ENCODE measurements around the gene SEMA6A. TPM values are rescaled to one million over a fixed set of nuclear protein-coding genes. Genes with fewer than 3 reads are reported as not detected.

The SEMA6A gene
- total RNA-seq, 4 donors from 2014 or later: 76.7 to 231 (median 117) TPM

DNA sequence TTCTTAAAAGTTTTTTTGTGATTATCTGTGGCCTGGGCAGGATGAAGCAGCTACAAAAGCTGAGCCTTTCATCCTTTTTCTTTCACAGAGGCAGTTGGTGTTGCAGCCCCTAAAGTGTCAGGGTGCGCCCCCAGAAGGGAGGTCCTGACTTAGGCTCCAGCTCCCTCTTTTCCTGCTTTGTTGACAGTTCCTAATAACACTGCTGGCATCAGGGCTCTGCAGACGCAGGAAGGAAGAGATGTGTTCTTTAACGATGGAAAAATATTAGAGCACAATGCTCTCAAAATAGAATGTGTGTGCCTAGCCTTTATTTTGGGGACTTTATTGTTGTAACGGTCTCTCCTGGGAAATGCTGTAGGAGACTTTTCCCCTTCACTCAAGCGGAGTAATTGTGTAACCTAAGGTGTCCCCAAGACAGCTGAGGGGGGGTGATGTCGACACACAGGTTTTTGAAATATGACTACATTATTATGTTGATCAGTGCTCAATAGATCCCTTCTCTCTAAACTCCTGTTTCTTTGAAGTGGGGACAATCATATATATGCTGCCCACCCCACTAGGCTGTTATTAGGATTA lies 135.6 kb downstream of the SEMA6A start:
- in situ Hi-C loops (cut with MboI; ENCODE audit: low pct_ligation_motif_present in 1 of 4, low pct_unique_long_range_greater_than_20kb in 1 of 4, low sequenced_read_pairs in 3 of 4): no loop called here
- Histone ChIP-seq H3K36me3 (no peaks in the 10 kb centered on the region), H3K27me3 (no peaks in the 10 kb centered on the region), H3K9me3 (no peaks in the 10 kb centered on the region), H3K4me3 (no peak overlapping the region), H3K27ac (no peak overlapping the region), H3K4me1 (peaks cover 0 to 19% (median 11%) of the 10 kb centered on the region in 4 donors)
- intact Hi-C loops (cut with DNase I; ENCODE audit: low total_unique reads): no loop called here
- 38 to 71% methylated on average over 4 to 6 of the region's 6 CpGs for WGBS, 2 donors (ENCODE audit: low coverage in 1 of 2)
- TF ChIP-seq, protein P1, sequence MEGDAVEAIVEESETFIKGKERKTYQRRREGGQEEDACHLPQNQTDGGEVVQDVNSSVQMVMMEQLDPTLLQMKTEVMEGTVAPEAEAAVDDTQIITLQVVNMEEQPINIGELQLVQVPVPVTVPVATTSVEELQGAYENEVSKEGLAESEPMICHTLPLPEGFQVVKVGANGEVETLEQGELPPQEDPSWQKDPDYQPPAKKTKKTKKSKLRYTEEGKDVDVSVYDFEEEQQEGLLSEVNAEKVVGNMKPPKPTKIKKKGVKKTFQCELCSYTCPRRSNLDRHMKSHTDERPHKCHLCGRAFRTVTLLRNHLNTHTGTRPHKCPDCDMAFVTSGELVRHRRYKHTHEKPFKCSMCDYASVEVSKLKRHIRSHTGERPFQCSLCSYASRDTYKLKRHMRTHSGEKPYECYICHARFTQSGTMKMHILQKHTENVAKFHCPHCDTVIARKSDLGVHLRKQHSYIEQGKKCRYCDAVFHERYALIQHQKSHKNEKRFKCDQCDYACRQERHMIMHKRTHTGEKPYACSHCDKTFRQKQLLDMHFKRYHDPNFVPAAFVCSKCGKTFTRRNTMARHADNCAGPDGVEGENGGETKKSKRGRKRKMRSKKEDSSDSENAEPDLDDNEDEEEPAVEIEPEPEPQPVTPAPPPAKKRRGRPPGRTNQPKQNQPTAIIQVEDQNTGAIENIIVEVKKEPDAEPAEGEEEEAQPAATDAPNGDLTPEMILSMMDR (IDR thresholded peaks at IDR 0.05): no peak
- TF ChIP-seq POLR2AphosphoS5 (IDR thresholded peaks at IDR 0.05): no peak
- TF ChIP-seq POLR2A (IDR thresholded peaks at IDR 0.05): no peak
- TF ChIP-seq EP300 (IDR thresholded peaks at IDR 0.05; ENCODE audit: low read depth): no peak
- DNase-seq: no peak

DNA sequence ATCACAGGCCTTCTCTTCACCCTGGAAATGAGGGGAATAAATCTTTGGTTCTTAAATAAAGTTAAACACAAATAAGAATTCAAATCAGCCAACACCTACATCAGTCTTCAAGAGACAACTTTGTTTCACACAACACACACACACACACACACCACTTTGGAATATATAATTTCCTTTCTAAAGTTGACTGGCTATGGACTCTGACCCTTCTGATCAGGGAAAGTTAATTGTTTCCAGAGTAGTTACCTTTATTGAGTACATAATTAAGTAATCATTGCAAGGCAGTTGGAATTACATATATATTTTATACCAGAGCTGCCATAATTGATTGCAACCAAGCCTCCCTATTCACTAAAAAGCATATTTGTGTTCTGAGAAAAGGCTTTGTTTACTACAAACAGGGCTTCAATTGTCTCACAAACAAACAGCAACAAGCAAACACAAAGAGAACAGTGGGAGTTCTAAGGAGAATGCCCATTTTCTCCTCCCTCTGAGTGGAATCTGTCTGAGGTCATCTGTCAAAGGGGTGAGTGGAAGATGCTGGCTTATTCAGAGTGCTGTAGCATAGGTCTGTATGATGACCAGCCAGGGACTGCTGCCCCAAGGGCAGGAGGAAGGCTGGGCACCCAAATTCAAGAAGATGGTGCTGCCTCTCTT lies 136.6 kb downstream of the SEMA6A start:
- in situ Hi-C loops (cut with MboI; ENCODE audit: low pct_ligation_motif_present in 1 of 4, low pct_unique_long_range_greater_than_20kb in 1 of 4, low sequenced_read_pairs in 3 of 4): no loop called here
- TF ChIP-seq POLR2A (IDR thresholded peaks at IDR 0.05) (no peak), EP300 (IDR thresholded peaks at IDR 0.05; ENCODE audit: low read depth) (no peak), POLR2AphosphoS5 (IDR thresholded peaks at IDR 0.05) (no peak)
- TF ChIP-seq, protein P1 (IDR thresholded peaks at IDR 0.05): no peak
- H3K27ac ChIP-seq: no peak overlapping the region
- H3K4me1 ChIP-seq: peaks cover 0 to 16% (median 9%) of the 10 kb centered on the region in 4 donors
- no peaks in the 10 kb centered on the region for H3K36me3 ChIP-seq
- intact Hi-C loops (cut with DNase I; ENCODE audit: low total_unique reads): no loop called here
- H3K9me3 ChIP-seq: no peaks in the 10 kb centered on the region
- no peak overlapping the region for H3K4me3 ChIP-seq
- no peak for DNase-seq
- no peaks in the 10 kb centered on the region for H3K27me3 ChIP-seq

DNA sequence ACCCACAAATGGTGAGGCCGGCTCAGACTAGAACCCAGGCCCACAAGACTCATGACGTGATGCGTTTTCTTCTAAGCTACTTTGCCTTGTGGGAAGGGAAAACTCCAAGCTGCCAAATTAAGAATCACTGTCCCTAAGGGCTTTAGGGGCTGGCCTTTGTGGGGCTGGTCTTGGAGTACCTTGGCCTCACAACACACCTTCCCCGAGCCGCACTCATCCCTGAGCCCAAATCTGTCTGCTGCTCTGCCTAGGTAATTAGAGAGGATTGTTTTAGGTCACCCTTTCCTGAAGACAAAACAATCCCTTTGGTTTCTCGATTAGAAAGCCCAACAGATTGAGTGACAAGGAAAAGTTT lies 137.3 kb downstream of the SEMA6A start:
- in situ Hi-C loops (cut with MboI; ENCODE audit: low pct_ligation_motif_present in 1 of 4, low pct_unique_long_range_greater_than_20kb in 1 of 4, low sequenced_read_pairs in 3 of 4) (no loop called here), intact Hi-C loops (cut with DNase I; ENCODE audit: low total_unique reads) (no loop called here)
- Histone ChIP-seq H3K27ac (no peak overlapping the region), H3K4me3 (no peak overlapping the region), H3K4me1 (peaks cover 0 to 8% (median 6%) of the 10 kb centered on the region in 4 donors), H3K9me3 (no peaks in the 10 kb centered on the region), H3K27me3 (no peaks in the 10 kb centered on the region), H3K36me3 (no peaks in the 10 kb centered on the region)
- 74 to 86% methylated on average over 3 to 6 of the region's 6 CpGs for WGBS, 2 donors (ENCODE audit: low coverage in 1 of 2)
- no peak for DNase-seq
- TF ChIP-seq POLR2A (IDR thresholded peaks at IDR 0.05): no peak
- no peak for TF ChIP-seq POLR2AphosphoS5 (IDR thresholded peaks at IDR 0.05)
- TF ChIP-seq, protein P1 (IDR thresholded peaks at IDR 0.05): no peak
- no peak for TF ChIP-seq EP300 (IDR thresholded peaks at IDR 0.05; ENCODE audit: low read depth)

DNA sequence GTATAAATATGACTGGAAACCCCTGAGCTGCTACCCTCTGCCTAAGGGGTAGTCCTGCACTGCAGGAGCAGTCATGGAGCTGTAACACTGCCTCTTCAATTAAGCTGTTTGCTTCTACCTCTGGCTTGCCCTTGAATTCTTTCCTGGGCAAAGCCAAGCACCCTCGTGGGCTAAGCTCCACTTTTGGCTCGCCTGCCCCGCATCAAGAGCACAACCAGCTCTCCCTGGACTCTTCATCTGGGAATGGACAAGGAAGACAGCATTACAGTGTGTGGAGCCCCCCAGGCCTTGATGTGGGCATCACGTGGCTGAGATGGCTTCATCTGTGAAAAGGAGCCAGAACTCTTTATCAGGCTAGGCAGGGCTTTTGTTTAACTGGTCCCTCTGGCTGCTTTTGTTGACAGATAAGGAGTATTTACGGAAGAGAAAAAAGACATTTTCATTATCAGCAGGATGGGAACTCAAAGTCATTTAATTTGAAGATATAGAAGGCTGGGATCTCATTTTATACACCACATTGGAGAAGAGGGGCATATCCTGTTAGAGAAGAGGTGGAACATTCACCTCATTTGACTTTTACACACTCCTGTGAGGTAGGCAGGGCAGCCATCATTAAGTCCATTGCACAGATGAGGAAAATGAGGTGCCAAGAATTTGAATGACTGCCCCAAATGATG lies 137.8 kb downstream of the SEMA6A start:
- H3K4me1 ChIP-seq: peaks cover 0 to 3% (median 1%) of the 10 kb centered on the region in 4 donors
- no peak overlapping the region for H3K4me3 ChIP-seq
- H3K9me3 ChIP-seq: no peaks in the 10 kb centered on the region
- in situ Hi-C loops (cut with MboI; ENCODE audit: low pct_ligation_motif_present in 1 of 4, low pct_unique_long_range_greater_than_20kb in 1 of 4, low sequenced_read_pairs in 3 of 4): no loop called here
- H3K27ac ChIP-seq: no peak overlapping the region
- intact Hi-C loops (cut with DNase I; ENCODE audit: low total_unique reads): no loop called here
- TF ChIP-seq, protein P1 (IDR thresholded peaks at IDR 0.05): no peak
- TF ChIP-seq POLR2A (IDR thresholded peaks at IDR 0.05) (no peak), POLR2AphosphoS5 (IDR thresholded peaks at IDR 0.05) (no peak)
- H3K27me3 ChIP-seq: no peaks in the 10 kb centered on the region
- WGBS, 2 donors (ENCODE audit: low coverage in 1 of 2): 84 to 94% methylated on average over 2 to 5 of the region's 5 CpGs
- no peak for DNase-seq
- no peaks in the 10 kb centered on the region for H3K36me3 ChIP-seq

Measured in transverse colon (tissue), 4 donors.